ENCODE data around the gene PHC2.

PHC2 gene

GRCh38 chr1:33341190-33341589 is 89.7 kb downstream of the PHC2 start:
- Histone ChIP-seq H2AFZ (ENCODE audit: insufficient read depth, low read length, poor library complexity) (no peak overlapping the region), H4K12ac (ENCODE audit: low read depth, low read length) (no peak overlapping the region), H3K36me3 (ENCODE audit: control insufficient read depth in 1 of 2, insufficient read depth in 2 of 2, low read length in 2 of 2) (peaks cover 18 to 23% of the 10 kb centered on the region in 2 experiments), H3K79me2 (ENCODE audit: control insufficient read depth, insufficient read depth, low read length, poor library complexity) (peaks cover 22% of the 10 kb centered on the region), H3K18ac (ENCODE audit: low read length) (no peak overlapping the region), H3K4ac (ENCODE audit: low read depth, low read length) (peak overlapping the region; percentile 26), H2BK120ac (ENCODE audit: insufficient read depth, low read length, poor library complexity) (no peak overlapping the region), H3K27ac (ENCODE audit: low read depth, low read length) (no peak overlapping the region), H3K4me3 (ENCODE audit: low read depth, low read length) (no peak overlapping the region), H4K8ac (ENCODE audit: low read depth, low read length) (no peak overlapping the region), H3K23ac (ENCODE audit: low read length) (no peak overlapping the region), H3K9ac (ENCODE audit: low read length) (no peak overlapping the region), H2BK5ac (ENCODE audit: low read depth, low read length, poor library complexity) (no peak overlapping the region), H2BK12ac (ENCODE audit: low read length) (no peak overlapping the region), H3K27me3 (ENCODE audit: insufficient read depth, low read length) (no peaks in the 10 kb centered on the region), H3K79me1 (ENCODE audit: low read length) (peaks cover 10% of the 10 kb centered on the region), H3K4me2 (ENCODE audit: low read length) (no peak overlapping the region), H2AK5ac (ENCODE audit: low read length) (no peak overlapping the region), H3K4me1 (ENCODE audit: control insufficient read depth in 1 of 2, insufficient read depth in 2 of 2, low read length in 2 of 2) (peaks cover 42 to 51% of the 10 kb centered on the region in 2 experiments), H3K14ac (ENCODE audit: low read length) (no peak overlapping the region), H3K9me3 (ENCODE audit: insufficient read depth, low read depth, low read length) (no peaks in the 10 kb centered on the region), H4K91ac (ENCODE audit: low read depth, low read length) (no peak overlapping the region)
- WGBS (ENCODE audit: extremely low coverage, insufficient coverage, insufficient read length) = no CpG with 5 or more reads among the region's 6 CpGs
- peak in 1 of 2 donors; percentile 15 for DNase-seq

GRCh38 chr1:33339413-33339812 is 91.5 kb downstream of the PHC2 start:
- Histone ChIP-seq H3K4me2 (ENCODE audit: low read length) (peak overlapping the region; percentile 47), H3K9me3 (ENCODE audit: insufficient read depth, low read depth, low read length) (no peaks in the 10 kb centered on the region), H3K4me3 (ENCODE audit: low read depth, low read length) (no peak overlapping the region), H2AK5ac (ENCODE audit: low read length) (no peak overlapping the region), H3K79me1 (ENCODE audit: low read length) (peaks cover 10% of the 10 kb centered on the region), H3K79me2 (ENCODE audit: control insufficient read depth, insufficient read depth, low read length, poor library complexity) (peaks cover 20% of the 10 kb centered on the region), H3K4me1 (ENCODE audit: control insufficient read depth in 1 of 2, insufficient read depth in 2 of 2, low read length in 2 of 2) (peaks cover 42 to 51% of the 10 kb centered on the region in 2 experiments), H3K18ac (ENCODE audit: low read length) (peak overlapping the region; percentile 69), H2BK5ac (ENCODE audit: low read depth, low read length, poor library complexity) (peak overlapping the region; percentile 76), H3K27me3 (ENCODE audit: insufficient read depth, low read length) (no peaks in the 10 kb centered on the region), H2AFZ (ENCODE audit: insufficient read depth, low read length, poor library complexity) (no peak overlapping the region), H3K4ac (ENCODE audit: low read depth, low read length) (peak overlapping the region; percentile 67), H2BK120ac (ENCODE audit: insufficient read depth, low read length, poor library complexity) (peak overlapping the region; percentile 66), H3K36me3 (ENCODE audit: control insufficient read depth in 1 of 2, insufficient read depth in 2 of 2, low read length in 2 of 2) (peaks cover 15 to 29% of the 10 kb centered on the region in 2 experiments), H3K23ac (ENCODE audit: low read length) (no peak overlapping the region), H2BK12ac (ENCODE audit: low read length) (peak overlapping the region; percentile 34), H4K8ac (ENCODE audit: low read depth, low read length) (peak overlapping the region; percentile 23), H3K9ac (ENCODE audit: low read length) (peak overlapping the region; percentile 50), H4K91ac (ENCODE audit: low read depth, low read length) (peak overlapping the region; percentile 41), H3K27ac (ENCODE audit: low read depth, low read length) (peak overlapping the region; percentile 89), H4K12ac (ENCODE audit: low read depth, low read length) (no peak overlapping the region), H3K14ac (ENCODE audit: low read length) (peak overlapping the region; percentile 47)
- peak in 1 of 2 donors; percentile 15 for DNase-seq
- no CpG with 5 or more reads among the region's 2 CpGs for WGBS (ENCODE audit: extremely low coverage, insufficient coverage, insufficient read length)

DNA sequence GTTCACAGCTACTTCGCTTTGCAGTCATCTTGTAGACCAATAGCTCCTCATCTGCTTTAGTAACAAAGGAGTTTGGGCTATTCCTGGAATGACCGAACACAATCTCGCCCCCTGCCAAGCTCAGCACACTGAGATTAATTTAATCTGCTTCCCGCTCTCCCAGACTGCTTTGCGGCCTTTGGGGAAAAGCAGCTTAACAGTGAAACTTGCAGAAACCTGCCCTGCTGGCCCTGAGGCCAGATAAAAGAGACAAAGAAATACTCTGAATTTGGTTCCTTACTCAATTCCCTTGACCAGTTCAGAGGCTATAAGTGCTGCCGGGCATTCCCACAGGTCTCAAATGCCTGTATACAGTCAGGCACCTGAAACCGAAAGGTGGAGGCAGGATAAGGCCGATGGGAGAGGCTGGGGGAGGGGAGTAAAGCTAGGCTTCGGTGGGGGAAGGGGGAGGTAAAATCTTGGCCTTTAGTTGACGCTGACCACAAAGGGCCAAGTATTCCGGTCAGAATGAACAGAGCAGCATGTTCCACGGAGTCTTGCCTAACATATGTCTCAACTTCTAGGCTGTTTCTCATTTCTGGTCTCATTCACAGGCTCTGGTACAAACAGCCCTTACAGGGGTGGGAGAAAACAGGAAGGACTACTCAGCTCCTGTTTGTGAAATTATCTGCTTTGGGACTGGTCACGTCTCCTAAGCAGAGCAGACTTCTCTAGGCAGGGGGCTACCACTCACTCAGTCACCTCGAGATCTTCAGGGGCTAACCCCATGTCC is 92.3 kb downstream of the PHC2 start:
- H4K91ac ChIP-seq (ENCODE audit: low read depth, low read length) = peak overlapping the region; percentile 39
- H3K23ac ChIP-seq (ENCODE audit: low read length) = no peak overlapping the region
- peaks cover 10% of the 10 kb centered on the region for H3K79me1 ChIP-seq (ENCODE audit: low read length)
- H4K8ac ChIP-seq (ENCODE audit: low read depth, low read length) = peak overlapping the region; percentile 23
- no peak overlapping the region for H2AFZ ChIP-seq (ENCODE audit: insufficient read depth, low read length, poor library complexity)
- H3K9ac ChIP-seq (ENCODE audit: low read length) = no peak overlapping the region
- peak; percentile 90 to 91 for DNase-seq
- no peak overlapping the region for H3K4me3 ChIP-seq (ENCODE audit: low read depth, low read length)
- H3K18ac ChIP-seq (ENCODE audit: low read length) = peak overlapping the region; percentile 28
- no peak overlapping the region for H2BK120ac ChIP-seq (ENCODE audit: insufficient read depth, low read length, poor library complexity)
- peak overlapping the region; percentile 34 for H2BK12ac ChIP-seq (ENCODE audit: low read length)
- peaks cover 19 to 33% of the 10 kb centered on the region in 2 experiments for H3K36me3 ChIP-seq (ENCODE audit: control insufficient read depth in 1 of 2, insufficient read depth in 2 of 2, low read length in 2 of 2)
- H2AK5ac ChIP-seq (ENCODE audit: low read length) = no peak overlapping the region
- no CpG with 5 or more reads among the region's 14 CpGs for WGBS (ENCODE audit: extremely low coverage, insufficient coverage, insufficient read length)
- no peak overlapping the region for H4K12ac ChIP-seq (ENCODE audit: low read depth, low read length)
- no peaks in the 10 kb centered on the region for H3K9me3 ChIP-seq (ENCODE audit: insufficient read depth, low read depth, low read length)
- no peaks in the 10 kb centered on the region for H3K27me3 ChIP-seq (ENCODE audit: insufficient read depth, low read length)
- peaks cover 22% of the 10 kb centered on the region for H3K79me2 ChIP-seq (ENCODE audit: control insufficient read depth, insufficient read depth, low read length, poor library complexity)
- peak overlapping the region; percentile 47 for H3K4me2 ChIP-seq (ENCODE audit: low read length)
- H3K4ac ChIP-seq (ENCODE audit: low read depth, low read length) = no peak overlapping the region
- H3K4me1 ChIP-seq (ENCODE audit: control insufficient read depth in 1 of 2, insufficient read depth in 2 of 2, low read length in 2 of 2) = peaks cover 42 to 50% of the 10 kb centered on the region in 2 experiments
- H3K14ac ChIP-seq (ENCODE audit: low read length) = no peak overlapping the region
- H2BK5ac ChIP-seq (ENCODE audit: low read depth, low read length, poor library complexity) = peak overlapping the region; percentile 76
- H3K27ac ChIP-seq (ENCODE audit: low read depth, low read length) = peak overlapping the region; percentile 89

- no peaks in the 10 kb centered on the region for H3K27me3 ChIP-seq (ENCODE audit: insufficient read depth, low read length)
- peaks cover 10% of the 10 kb centered on the region for H3K79me1 ChIP-seq (ENCODE audit: low read length)
- no peak overlapping the region for H4K8ac ChIP-seq (ENCODE audit: low read depth, low read length)
- no peak overlapping the region for H3K9ac ChIP-seq (ENCODE audit: low read length)
- peak overlapping the region; percentile 89 for H3K27ac ChIP-seq (ENCODE audit: low read depth, low read length)
- no peak overlapping the region for H3K18ac ChIP-seq (ENCODE audit: low read length)
- H3K4ac ChIP-seq (ENCODE audit: low read depth, low read length) = peak overlapping the region; percentile 1
- H2BK12ac ChIP-seq (ENCODE audit: low read length) = no peak overlapping the region
- no peak overlapping the region for H3K23ac ChIP-seq (ENCODE audit: low read length)
- no peak overlapping the region for H4K12ac ChIP-seq (ENCODE audit: low read depth, low read length)
- peak overlapping the region; percentile 39 for H4K91ac ChIP-seq (ENCODE audit: low read depth, low read length)
- H3K79me2 ChIP-seq (ENCODE audit: control insufficient read depth, insufficient read depth, low read length, poor library complexity) = peaks cover 22% of the 10 kb centered on the region
- H2AFZ ChIP-seq (ENCODE audit: insufficient read depth, low read length, poor library complexity) = no peak overlapping the region
- H3K14ac ChIP-seq (ENCODE audit: low read length) = no peak overlapping the region
- peak overlapping the region; percentile 47 for H3K4me2 ChIP-seq (ENCODE audit: low read length)
- H2BK120ac ChIP-seq (ENCODE audit: insufficient read depth, low read length, poor library complexity) = no peak overlapping the region
- peak overlapping the region; percentile 76 for H2BK5ac ChIP-seq (ENCODE audit: low read depth, low read length, poor library complexity)
- DNase-seq = peak in 1 of 2 donors; percentile 18
- peaks cover 41 to 47% of the 10 kb centered on the region in 2 experiments for H3K4me1 ChIP-seq (ENCODE audit: control insufficient read depth in 1 of 2, insufficient read depth in 2 of 2, low read length in 2 of 2)
- no peak overlapping the region for H3K4me3 ChIP-seq (ENCODE audit: low read depth, low read length)
- H3K9me3 ChIP-seq (ENCODE audit: insufficient read depth, low read depth, low read length) = no peaks in the 10 kb centered on the region
- no CpG with 5 or more reads among the region's 1 CpG for whole genome bisulfite sequencing (ENCODE audit: extremely low coverage, insufficient coverage, insufficient read length)
- H2AK5ac ChIP-seq (ENCODE audit: low read length) = no peak overlapping the region
- peaks cover 23 to 36% of the 10 kb centered on the region in 2 experiments for H3K36me3 ChIP-seq (ENCODE audit: control insufficient read depth in 1 of 2, insufficient read depth in 2 of 2, low read length in 2 of 2)
Observed at GRCh38 chr1:33338048-33338439, 92.9 kb downstream of the PHC2 start.

All from trophoblast cell (in vitro differentiated cells and primary cell).